Fibroblast of upper back skin (primary cell): ENCODE data around the gene ITGA5.

Source experiments
- DNase-seq: peaks from one replicate; pipeline ENCODE4 v3.0.0-alpha.2; 2013

Gene ITGA5

GRCh38 chr12:54419088-54419887, at the start of gene ITGA5:
ITGA5 (minus strand) TSS chr12:54419266; CDS start chr12:54419198, 68 bp downstream.
- DNase-seq, result peak; percentile 72

- DNase-seq, result no peak
Measured at GRCh38 chr12:54465857-54466523, 46.9 kb upstream of the ITGA5 start.

GRCh38 chr12:54463484-54463883, 44.4 kb upstream of the ITGA5 start:
- no peak for DNase-seq

- peak; percentile 72 for DNase-seq
Measured at GRCh38 chr12:54463034-54463433, 44.0 kb upstream of the ITGA5 start.

- DNase-seq, result no peak
Measured at GRCh38 chr12:54460317-54460923, 41.4 kb upstream of the ITGA5 start.

- no peak for DNase-seq
Measured at GRCh38 chr12:54459355-54459754, 40.3 kb upstream of the ITGA5 start.

- no peak for DNase-seq
Measured at GRCh38 chr12:54455760-54456469, 36.8 kb upstream of the ITGA5 start.

- no peak for DNase-seq
Measured at GRCh38 chr12:54452628-54453027, 33.6 kb upstream of the ITGA5 start.

- no peak for DNase-seq
Measured at GRCh38 chr12:54448344-54448743, 29.3 kb upstream of the ITGA5 start.

- DNase-seq, result no peak
Measured at GRCh38 chr12:54447917-54448316, 28.9 kb upstream of the ITGA5 start.

GRCh38 chr12:54444206-54444605, 25.1 kb upstream of the ITGA5 start:
- no peak for DNase-seq

GRCh38 chr12:54443446-54443845, 24.4 kb upstream of the ITGA5 start:
- DNase-seq, result no peak

- DNase-seq, result no peak
Measured at GRCh38 chr12:54442961-54443360, 23.9 kb upstream of the ITGA5 start.

GRCh38 chr12:54442099-54442498, 23.0 kb upstream of the ITGA5 start:
- DNase-seq, result no peak

- DNase-seq, result peak; percentile 82
Measured at GRCh38 chr12:54439521-54440255, 20.6 kb upstream of the ITGA5 start.

GRCh38 chr12:54439096-54439495, 20.0 kb upstream of the ITGA5 start:
- no peak for DNase-seq

- no peak for DNase-seq
Measured at GRCh38 chr12:54438517-54438916, 19.5 kb upstream of the ITGA5 start.

GRCh38 chr12:54437697-54438096, 18.6 kb upstream of the ITGA5 start:
- DNase-seq, result no peak

GRCh38 chr12:54437243-54437642, 18.2 kb upstream of the ITGA5 start:
- no peak for DNase-seq

GRCh38 chr12:54432815-54433164, 13.7 kb upstream of the ITGA5 start:
- no peak for DNase-seq

GRCh38 chr12:54431911-54432814, 13.1 kb upstream of the ITGA5 start:
- peak; percentile 91 for DNase-seq
